Activated naive CD4-positive, alpha-beta T cell treated with anti-CD3 and anti-CD28 coated beads for 36 hours (primary cell): ENCODE measurements around the gene MIX23. TPM values are rescaled to one million over a fixed set of nuclear protein-coding genes. Genes with fewer than 3 reads are reported as not detected.
"Not testable (repeated sequence)": the region's sequence is repeated elsewhere in the genome, so short reads cannot be mapped to it uniquely, and the experiment has no call there.

Source experiments
- CTCF ChIA-PET: fragments of 350-600 bp; sonication (Branson Sonifier 250); formaldehyde crosslinking; loops from one replicate; lab custom pipeline; 2021; ENCODE audit warnings: antibody characterized with exemption; lab: Charles Lee
- DNase-seq: peaks from one replicate; pipeline ENCODE4 v3.0.0-alpha.2; 2020
- H3K27ac Mint-ChIP-seq: one replicate; pipeline ENCODE4 v1.8.0; 2021; ENCODE audit warnings: mild to moderate bottlenecking, mixed read lengths
- H3K27me3 Mint-ChIP-seq: one replicate; pipeline ENCODE4 v1.8.0; 2021; ENCODE audit warnings: low read depth, mixed read lengths
- H3K36me3 Mint-ChIP-seq: one replicate; pipeline ENCODE4 v1.8.0; 2021; ENCODE audit warnings: low read depth, mixed read lengths
- H3K4me1 Mint-ChIP-seq: one replicate; pipeline ENCODE4 v1.8.0; 2021; ENCODE audit warnings: low read depth, mixed read lengths
- H3K4me3 Mint-ChIP-seq: one replicate; pipeline ENCODE4 v1.8.0; 2021; ENCODE audit warnings: mild to moderate bottlenecking, moderate library complexity, mixed read lengths
- H3K9me3 Mint-ChIP-seq: one replicate; pipeline ENCODE4 v1.8.0; 2021; ENCODE audit warnings: mixed read lengths
- intact Hi-C: fragments of 100-400 bp; cut with micrococcal nuclease; formaldehyde crosslinking; loops from one replicate; pipeline ENCODE4 v1.15.1; 2023
- total RNA-seq, 2 experiments: library from RNA; stranded (reverse); gene quantifications; one replicate each; pipeline ENCODE4 v1.2.3, GENCODE V29; 2021

MIX23 gene
- total RNA-seq, 2 experiments from 2014 or later, result 90.5 to 96.1 TPM

GRCh38 chr3:122391681-122392446 is 8.8 kb upstream of the MIX23 start:
- Mint-ChIP-seq H3K4me1 (peaks cover 45% of the 10 kb centered on the region), H3K27ac (no peak overlapping the region), H3K4me3 (no peak overlapping the region), H3K9me3 (no peaks in the 10 kb centered on the region), H3K27me3 (no peaks in the 10 kb centered on the region), H3K36me3 (peaks cover 5% of the 10 kb centered on the region)
- CTCF ChIA-PET, result interaction anchor here (0.6 to 2.4 kb wide), 5 partner anchors 9 to 282 kb away, joined by 3 to 8 read pairs (median 3); partner anchors contain the start of gene MIX23
- DNase-seq, result no peak
- intact Hi-C loops, result no loop called here

GRCh38 chr3:122390665-122391064 is 7.6 kb upstream of the MIX23 start:
- intact Hi-C loops, result no loop called here

GRCh38 chr3:122389892-122390291 is 6.9 kb upstream of the MIX23 start:
- H3K36me3 Mint-ChIP-seq, result peaks cover 12% of the 10 kb centered on the region
- CTCF ChIA-PET, result interaction anchor here (1.8 kb wide), 1 partner anchor 290 kb away, joined by 4 read pairs; no protein-coding TSS in a partner anchor

More at GRCh38 chr3:122390665-122391064, 7.6 kb upstream of the MIX23 start:
- no peak for DNase-seq
- Mint-ChIP-seq H3K4me3 (no peak overlapping the region), H3K4me1 (peaks cover 42% of the 10 kb centered on the region), H3K27ac (no peak overlapping the region), H3K36me3 (peaks cover 12% of the 10 kb centered on the region), H3K27me3 (no peaks in the 10 kb centered on the region), H3K9me3 (no peaks in the 10 kb centered on the region)
- CTCF ChIA-PET, result interaction anchor here (1.3 to 2.4 kb wide), 2 partner anchors 18 to 284 kb away, joined by 3 to 8 read pairs; no protein-coding TSS in a partner anchor

GRCh38 chr3:122389197-122389596 is 6.2 kb upstream of the MIX23 start:
- intact Hi-C loops, result no loop called here
- H3K27ac Mint-ChIP-seq, result no peak overlapping the region
- peaks cover 38% of the 10 kb centered on the region for H3K4me1 Mint-ChIP-seq
- H3K9me3 Mint-ChIP-seq, result no peaks in the 10 kb centered on the region
- no peak for DNase-seq
- no peaks in the 10 kb centered on the region for H3K27me3 Mint-ChIP-seq
- H3K36me3 Mint-ChIP-seq, result peaks cover 12% of the 10 kb centered on the region
- CTCF ChIA-PET, result interaction anchor here (1.8 kb wide), 1 partner anchor 290 kb away, joined by 4 read pairs; no protein-coding TSS in a partner anchor
- H3K4me3 Mint-ChIP-seq, result no peak overlapping the region

More at GRCh38 chr3:122389892-122390291, 6.9 kb upstream of the MIX23 start:
- DNase-seq, result no peak
- H3K4me1 Mint-ChIP-seq, result peaks cover 39% of the 10 kb centered on the region
- H3K27me3 Mint-ChIP-seq, result no peaks in the 10 kb centered on the region
- intact Hi-C loops, result no loop called here
- no peak overlapping the region for H3K4me3 Mint-ChIP-seq
- no peak overlapping the region for H3K27ac Mint-ChIP-seq
- no peaks in the 10 kb centered on the region for H3K9me3 Mint-ChIP-seq

- intact Hi-C loops, result no loop called here
- H3K4me1 Mint-ChIP-seq, result peaks cover 35% of the 10 kb centered on the region
- no peaks in the 10 kb centered on the region for H3K9me3 Mint-ChIP-seq
- no peak overlapping the region for H3K27ac Mint-ChIP-seq
- peaks cover 9% of the 10 kb centered on the region for H3K36me3 Mint-ChIP-seq
- no peak for DNase-seq
- CTCF ChIA-PET, result no interaction called here
- H3K4me3 Mint-ChIP-seq, result no peak overlapping the region
- no peaks in the 10 kb centered on the region for H3K27me3 Mint-ChIP-seq
Measured at GRCh38 chr3:122387709-122388108, 4.7 kb upstream of the MIX23 start.

GRCh38 chr3:122383771-122384697 is 1.0 kb upstream of the MIX23 start, which contains the start of gene FAM162A:
TSS of gene FAM162A (plus strand) at chr3:122384182. CDS start at chr3:122384266, 84 bp downstream.
- intact Hi-C loops, result loop anchor here (1.0 to 5.0 kb wide), 13 partner anchors 19 to 838 kb away; partner anchors contain the start of genes EAF2, GOLGB1, HCLS1 and IQCB1
- Mint-ChIP-seq H3K4me1 (peaks cover 62% of the 10 kb centered on the region), H3K36me3 (peaks cover 9% of the 10 kb centered on the region), H3K27ac (peak within 1 kb of the TSS; percentile 93), H3K27me3 (no peaks in the 10 kb centered on the region), H3K4me3 (peak within 1 kb of the TSS; percentile 90), H3K9me3 (no peaks in the 10 kb centered on the region)
- peak; percentile 93 for DNase-seq
- CTCF ChIA-PET, result interaction anchor here (0.6 to 2.1 kb wide), 15 partner anchors 9 to 685 kb away, joined by 3 to 10 read pairs (median 3); partner anchors contain the start of gene WDR5B

- Mint-ChIP-seq H3K36me3 (peaks cover 17% of the 10 kb centered on the region), H3K27ac (peak overlapping the region; percentile 82), H3K4me1 (peaks cover 45% of the 10 kb centered on the region), H3K9me3 (no peaks in the 10 kb centered on the region), H3K27me3 (no peaks in the 10 kb centered on the region), H3K4me3 (no peak overlapping the region)
- DNase-seq, result peak; percentile 30
- CTCF ChIA-PET, result no interaction called here
- intact Hi-C loops, result no loop called here
Measured at GRCh38 chr3:122377975-122378374, 5.1 kb downstream of the MIX23 start.

GRCh38 chr3:122374034-122374433 is 9.0 kb downstream of the MIX23 start:
- DNase-seq, result no peak
- intact Hi-C loops, result no loop called here
- Mint-ChIP-seq H3K27ac (no peak overlapping the region), H3K4me1 (peaks cover 17% of the 10 kb centered on the region), H3K4me3 (no peak overlapping the region), H3K27me3 (no peaks in the 10 kb centered on the region), H3K36me3 (peaks cover 20% of the 10 kb centered on the region), H3K9me3 (no peaks in the 10 kb centered on the region)
- CTCF ChIA-PET, result no interaction called here

- CTCF ChIA-PET, result interaction anchor here (0.9 to 1.1 kb wide), 2 partner anchors 16 to 18 kb away, joined by 3 read pairs; partner anchors contain the start of gene FAM162A
- intact Hi-C loops, result loop anchor here (5.0 kb wide), 1 partner anchor 819 kb away; the partner anchor contains the start of gene POLQ
- no peaks in the 10 kb centered on the region for H3K9me3 Mint-ChIP-seq
- H3K4me3 Mint-ChIP-seq, result no peak overlapping the region
- DNase-seq, result no peak
- no peak overlapping the region for H3K27ac Mint-ChIP-seq
- H3K27me3 Mint-ChIP-seq, result no peaks in the 10 kb centered on the region
- peaks cover 17% of the 10 kb centered on the region for H3K4me1 Mint-ChIP-seq
- peaks cover 24% of the 10 kb centered on the region for H3K36me3 Mint-ChIP-seq
Measured at GRCh38 chr3:122366379-122366749, 16.7 kb downstream of the MIX23 start.

- H3K4me3 Mint-ChIP-seq, H3K27me3 Mint-ChIP-seq, H3K9me3 Mint-ChIP-seq: not testable (repeated sequence)
- H3K36me3 Mint-ChIP-seq, result peaks cover 24% of the 10 kb centered on the region
- intact Hi-C loops, result loop anchor here (1.0 to 5.0 kb wide), 3 partner anchors 18 to 818 kb away; partner anchors contain the start of genes MIX23 and POLQ
- DNase-seq, result peak; percentile 16
- peaks cover 17% of the 10 kb centered on the region for H3K4me1 Mint-ChIP-seq
- H3K27ac Mint-ChIP-seq, result peak overlapping the region; percentile 70
- CTCF ChIA-PET, result interaction anchor here (0.9 to 1.1 kb wide), 2 partner anchors 17 to 19 kb away, joined by 3 read pairs; partner anchors contain the start of gene FAM162A
Measured at GRCh38 chr3:122365582-122366378, 17.3 kb downstream of the MIX23 start.

GRCh38 chr3:122365073-122365472 is 18.0 kb downstream of the MIX23 start:
- Mint-ChIP-seq H3K36me3 (peaks cover 26% of the 10 kb centered on the region), H3K4me1 (peaks cover 17% of the 10 kb centered on the region), H3K9me3 (no peaks in the 10 kb centered on the region), H3K4me3 (no peak overlapping the region), H3K27ac (peak overlapping the region; percentile 70), H3K27me3 (no peaks in the 10 kb centered on the region)
- DNase-seq, result no peak
- intact Hi-C loops, result loop anchor here (1.0 to 5.0 kb wide), 3 partner anchors 18 to 818 kb away; partner anchors contain the start of genes MIX23 and POLQ
- CTCF ChIA-PET, result no interaction called here
